ENCODE measurements around the gene CHD6.
A peak's percentile ranks its signal among the peaks of the same experiment; 100 is the strongest.

Gene CHD6

DNA sequence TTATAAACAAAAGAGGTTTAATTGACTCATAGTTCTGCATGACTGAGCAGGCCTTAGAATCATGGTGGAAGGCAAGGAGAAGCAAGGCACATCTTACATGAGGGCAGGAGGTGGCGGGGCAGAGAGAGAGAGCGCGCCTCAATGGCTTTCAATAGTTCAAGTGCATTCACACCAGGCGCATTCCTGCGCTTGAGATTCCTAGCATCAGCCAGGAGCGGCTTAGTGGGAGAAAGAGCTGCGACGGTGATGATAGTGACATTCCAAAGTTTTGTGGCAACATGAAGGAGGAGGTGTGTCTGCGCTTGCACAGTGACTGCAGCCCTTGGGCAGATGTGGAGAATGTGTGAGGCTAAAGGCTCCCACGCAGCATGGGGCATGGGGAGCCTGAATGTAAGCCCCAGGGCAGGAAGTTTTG, 226.6 kb downstream of the CHD6 start:
- H3K4me2 ChIP-seq: no peak overlapping the region
- H4K20me1 ChIP-seq: no peaks in the 10 kb centered on the region
- H3K4me3 ChIP-seq: no peak overlapping the region
- H3K27ac ChIP-seq: no peak overlapping the region
- no peak for TF ChIP-seq Cebpa-rat (IDR thresholded peaks at IDR 0.05)
- peaks cover 0 to 6% (median 0%) of the 10 kb centered on the region in 11 experiments; a peak in 3 of 22 replicates for H3K9me3 ChIP-seq (replicated peaks in 1 of 11)
- H3K4me1 ChIP-seq: peaks cover 6 to 11% (median 9%) of the 10 kb centered on the region in 10 experiments; a peak in 18 of 20 replicates
- no peaks in the 10 kb centered on the region for H3K36me3 ChIP-seq
- H3K9ac ChIP-seq: no peak overlapping the region
- H3K27me3 ChIP-seq: no peaks in the 10 kb centered on the region

DNA sequence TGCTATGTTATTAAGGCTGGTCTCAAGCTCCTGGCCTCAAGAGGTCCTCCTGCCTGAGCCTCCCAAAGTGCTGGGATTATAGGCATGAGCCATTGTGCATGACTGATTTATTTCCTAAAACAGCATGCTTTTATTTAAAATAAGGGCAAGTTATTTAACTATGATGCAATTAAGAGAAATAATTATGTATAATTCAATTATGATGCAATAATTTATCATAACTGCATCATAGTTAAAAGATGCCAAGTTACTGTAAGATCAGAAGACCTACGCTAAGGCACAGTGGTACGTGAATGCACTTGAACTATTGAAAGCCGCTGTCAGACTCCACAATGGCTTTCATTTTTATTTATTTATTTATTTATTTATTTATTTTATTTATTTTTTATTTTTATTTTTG, 227.3 kb downstream of the CHD6 start:
- Histone ChIP-seq H3K4me3 (no peak overlapping the region), H4K20me1 (no peaks in the 10 kb centered on the region), H3K27ac (no peak overlapping the region), H3K9ac (no peak overlapping the region), H3K4me2 (no peak overlapping the region), H3K4me1 (peaks cover 6 to 14% (median 10%) of the 10 kb centered on the region in 10 experiments; a peak in 18 of 20 replicates), H3K36me3 (no peaks in the 10 kb centered on the region), H3K9me3 (replicated peaks in 1 of 11) (peaks cover 0 to 6% (median 0%) of the 10 kb centered on the region in 11 experiments; a peak in 3 of 22 replicates), H3K27me3 (no peaks in the 10 kb centered on the region)
- peak in 5 of 11 experiments; percentile 18 to 79 (median 60); a peak in 9 of 22 replicates for TF ChIP-seq Cebpa-rat (IDR thresholded peaks at IDR 0.05)

DNA sequence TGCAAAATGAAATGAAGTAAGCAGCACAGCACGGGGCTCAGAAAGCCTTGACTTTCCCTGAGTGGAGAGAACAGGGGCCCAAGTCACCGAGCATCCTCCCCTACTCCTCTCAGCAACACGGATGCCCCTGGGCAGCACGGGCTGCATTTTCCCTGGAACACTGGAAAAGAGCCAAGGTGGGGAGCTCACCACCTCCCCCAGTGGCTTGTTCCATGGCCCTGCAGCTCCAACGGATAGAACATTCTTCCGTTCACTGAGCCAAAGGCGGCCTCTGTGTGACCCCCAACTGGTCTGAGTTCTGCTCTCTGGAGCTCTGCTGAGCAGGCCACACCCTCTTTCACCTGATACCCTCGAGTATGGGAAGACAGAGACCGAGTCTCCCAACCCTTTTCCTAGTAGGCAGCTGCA, 230.7 kb downstream of the CHD6 start:
- Histone ChIP-seq H3K4me3 (no peak overlapping the region), H3K27ac (no peak overlapping the region), H3K36me3 (no peaks in the 10 kb centered on the region), H3K27me3 (no peaks in the 10 kb centered on the region), H3K4me2 (peak overlapping the region in 7 of 11 experiments; percentile 27 to 79 (median 61); a peak in 12 of 22 replicates), H3K9me3 (replicated peaks in 1 of 11) (peaks cover 0 to 17% (median 5%) of the 10 kb centered on the region in 11 experiments; a peak in 12 of 22 replicates), H3K9ac (no peak overlapping the region), H3K4me1 (peaks cover 6 to 23% (median 11%) of the 10 kb centered on the region in 10 experiments; a peak in 18 of 20 replicates), H4K20me1 (no peaks in the 10 kb centered on the region)
- TF ChIP-seq Cebpa-rat (IDR thresholded peaks at IDR 0.05): no peak

DNA sequence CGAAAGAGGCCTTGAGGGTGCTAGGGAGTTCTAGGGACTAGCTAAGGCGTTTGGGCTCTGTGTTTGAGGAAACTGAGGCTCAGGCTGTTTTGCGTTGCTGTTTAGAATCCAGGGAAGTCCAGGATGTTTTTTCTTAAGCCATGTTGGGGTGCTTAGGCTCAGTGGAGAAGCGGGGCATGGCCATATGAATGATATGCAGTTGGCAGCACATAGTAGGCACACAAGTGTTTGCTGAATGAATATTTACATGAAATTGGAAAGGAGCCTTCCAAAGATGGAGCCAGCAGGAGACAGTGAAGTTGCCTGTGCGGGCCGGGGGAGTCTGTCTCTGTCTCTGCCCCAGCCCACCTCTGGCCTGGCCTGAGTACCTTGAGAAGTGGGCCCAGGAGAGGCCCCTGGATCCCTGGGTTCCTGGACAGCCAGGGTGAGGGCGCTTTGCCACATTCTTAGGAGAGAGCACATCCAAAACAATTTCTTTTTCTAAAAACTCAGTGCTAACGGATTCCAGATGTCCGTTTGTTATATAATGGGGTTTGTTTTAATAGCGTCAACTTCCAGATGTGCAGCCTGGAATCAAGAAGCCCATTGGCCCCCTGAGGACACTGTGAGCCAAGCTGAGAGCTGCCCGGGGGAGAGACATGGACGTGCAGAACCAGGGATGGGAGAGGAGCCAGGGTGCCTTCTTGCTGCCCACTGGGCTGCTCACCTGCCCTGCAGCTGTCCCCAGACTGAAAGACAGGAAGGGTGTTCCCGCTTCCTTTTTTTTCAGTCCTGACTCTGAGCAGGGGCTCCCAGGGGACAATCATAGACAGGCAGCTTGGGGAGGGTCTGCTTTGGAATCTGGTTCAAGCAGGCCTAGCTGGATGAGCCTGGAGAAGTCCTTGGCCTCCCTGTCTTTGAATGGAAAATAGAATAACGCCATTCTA, 231.4 kb downstream of the CHD6 start:
- TF ChIP-seq Cebpa-rat (IDR thresholded peaks at IDR 0.05): no peak
- Histone ChIP-seq H3K36me3 (no peaks in the 10 kb centered on the region), H3K27me3 (no peaks in the 10 kb centered on the region), H3K4me1 (peaks cover 6 to 30% (median 11%) of the 10 kb centered on the region in 10 experiments; a peak in 18 of 20 replicates), H3K9ac (no peak overlapping the region), H3K27ac (no peak overlapping the region), H4K20me1 (no peaks in the 10 kb centered on the region), H3K9me3 (replicated peaks in 1 of 11) (peaks cover 0 to 16% (median 5%) of the 10 kb centered on the region in 11 experiments; a peak in 12 of 22 replicates), H3K4me2 (peak overlapping the region in 10 of 11 experiments; percentile 15 to 79 (median 40); a peak in 17 of 22 replicates), H3K4me3 (no peak overlapping the region)

DNA sequence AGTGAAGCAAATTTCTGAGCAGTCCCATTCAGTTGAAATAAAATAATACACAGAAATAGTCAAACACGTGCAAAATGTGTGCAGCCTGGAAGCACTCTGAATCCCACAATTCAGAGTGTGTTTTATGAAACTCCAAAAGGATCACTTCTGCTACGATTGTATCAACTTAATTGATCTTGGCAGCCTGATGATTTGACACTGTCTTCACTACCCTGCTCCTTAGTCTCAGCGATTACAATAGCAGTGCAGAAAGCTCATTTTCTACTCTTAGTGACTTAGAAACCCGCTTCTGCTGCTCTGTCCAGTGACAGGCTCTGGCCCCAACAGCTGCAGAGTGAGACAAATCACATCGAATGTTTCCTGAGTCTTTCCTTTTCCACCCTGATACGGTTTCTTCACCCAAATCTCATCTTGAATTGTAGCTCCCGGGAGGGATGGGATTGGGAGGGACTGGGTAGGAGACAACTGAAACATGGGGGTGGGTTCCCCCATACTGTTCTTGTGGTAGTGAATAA, 235.3 kb downstream of the CHD6 start:
- H4K20me1 ChIP-seq: no peaks in the 10 kb centered on the region
- peak overlapping the region in 1 of 11 experiments; percentile 1; a peak in 2 of 22 replicates for H3K27ac ChIP-seq
- peaks cover 24 to 56% (median 35%) of the 10 kb centered on the region in 10 experiments for H3K4me1 ChIP-seq
- no peak overlapping the region for H3K4me3 ChIP-seq
- H3K36me3 ChIP-seq: no peaks in the 10 kb centered on the region
- peak overlapping the region in 3 of 11 experiments; percentile 2 to 28 (median 10); a peak in 5 of 22 replicates for H3K4me2 ChIP-seq
- H3K9me3 ChIP-seq (replicated peaks in 1 of 11): peaks cover 0 to 14% (median 0%) of the 10 kb centered on the region in 11 experiments; a peak in 11 of 22 replicates
- no peaks in the 10 kb centered on the region for H3K27me3 ChIP-seq
- TF ChIP-seq Cebpa-rat (IDR thresholded peaks at IDR 0.05): no peak
- H3K9ac ChIP-seq: no peak overlapping the region

DNA sequence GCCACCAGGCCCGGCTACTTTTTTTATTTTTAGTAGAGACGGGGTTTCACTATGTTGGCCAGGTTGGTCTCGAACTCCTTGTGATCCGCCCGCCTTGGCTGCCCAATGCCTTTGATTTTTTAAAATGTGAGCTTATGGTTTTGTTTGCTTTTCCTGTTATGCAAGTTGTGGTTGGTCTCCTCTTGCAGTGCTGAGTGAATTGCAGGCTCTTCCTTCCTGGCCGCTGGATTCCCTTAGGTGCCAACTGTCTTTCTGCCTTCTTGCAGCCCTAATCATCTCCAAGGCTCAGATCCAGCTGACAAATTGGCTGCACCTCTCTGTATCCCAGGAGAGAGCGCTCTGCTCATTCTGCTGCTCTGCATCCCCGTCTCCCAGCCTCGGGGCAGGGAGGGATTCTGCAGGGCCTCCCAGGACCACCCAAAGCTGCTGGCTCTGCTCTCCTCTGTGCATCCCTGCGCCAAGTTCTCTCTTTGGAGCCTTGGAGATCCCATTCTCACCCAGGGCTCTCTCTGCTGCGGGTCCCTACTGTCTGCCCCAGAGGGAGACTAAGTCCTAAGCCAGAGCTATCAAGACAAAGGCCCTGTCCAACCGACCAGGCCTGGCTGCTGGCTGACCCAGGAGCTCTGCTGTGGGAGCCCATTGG, 237.5 kb downstream of the CHD6 start:
- Histone ChIP-seq H3K9ac (peak overlapping the region in 5 of 11 experiments; percentile 2 to 50 (median 43); a peak in 5 of 22 replicates), H3K9me3 (replicated peaks in 1 of 11) (peaks cover 0 to 14% (median 0%) of the 10 kb centered on the region in 11 experiments; a peak in 11 of 22 replicates), H3K4me1 (peaks cover 18 to 51% (median 30%) of the 10 kb centered on the region in 10 experiments), H4K20me1 (no peaks in the 10 kb centered on the region), H3K27me3 (0 out of 22 replicates have a peak, but pooled peaks cover 0 to 3% (median 0%) of the 10 kb centered on the region in 11 experiments), H3K36me3 (no peaks in the 10 kb centered on the region), H3K4me2 (peak overlapping the region; percentile 68 to 90 (median 84)), H3K27ac (peak overlapping the region in 8 of 11 experiments; percentile 36 to 74 (median 62); a peak in 14 of 22 replicates), H3K4me3 (peak overlapping the region in 4 of 10 experiments; percentile 2 to 48 (median 24); a peak in 4 of 20 replicates)
- peak in 8 of 11 experiments; percentile 56 to 90 (median 80); a peak in 16 of 22 replicates for TF ChIP-seq Cebpa-rat (IDR thresholded peaks at IDR 0.05)

DNA sequence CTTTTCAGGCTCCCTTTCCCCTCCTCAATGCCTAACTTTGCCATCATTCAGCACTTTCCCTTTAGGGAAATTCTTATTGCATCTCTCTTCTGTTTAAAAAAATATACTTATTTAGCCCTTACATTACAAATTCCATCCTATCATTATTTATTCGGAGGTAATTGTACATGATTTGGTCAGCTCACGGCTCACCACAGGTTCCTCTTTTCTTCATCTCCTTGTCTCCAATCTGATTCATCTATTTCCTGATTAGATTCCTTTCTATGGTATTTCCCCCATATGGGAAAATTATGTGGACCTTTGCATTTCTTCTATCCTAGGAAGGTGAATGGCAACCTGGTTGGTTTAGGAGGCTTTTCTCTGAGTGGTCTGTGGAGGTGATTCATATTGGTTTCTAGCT, 238.6 kb downstream of the CHD6 start:
- H3K4me1 ChIP-seq: peaks cover 18 to 51% (median 30%) of the 10 kb centered on the region in 10 experiments
- no peaks in the 10 kb centered on the region for H4K20me1 ChIP-seq
- no peaks in the 10 kb centered on the region for H3K36me3 ChIP-seq
- 0 out of 22 replicates have a peak, but pooled peaks cover 0 to 3% (median 0%) of the 10 kb centered on the region in 11 experiments for H3K27me3 ChIP-seq
- TF ChIP-seq Cebpa-rat (IDR thresholded peaks at IDR 0.05): no peak
- peak overlapping the region; percentile 68 to 90 (median 84); a peak in 21 of 22 replicates for H3K4me2 ChIP-seq
- peak overlapping the region in 3 of 11 experiments; percentile 31 to 63 (median 45); a peak in 3 of 22 replicates for H3K27ac ChIP-seq
- H3K4me3 ChIP-seq: no peak overlapping the region
- H3K9ac ChIP-seq: no peak overlapping the region
- peaks cover 0 to 14% (median 0%) of the 10 kb centered on the region in 11 experiments; a peak in 11 of 22 replicates for H3K9me3 ChIP-seq (replicated peaks in 1 of 11)

DNA sequence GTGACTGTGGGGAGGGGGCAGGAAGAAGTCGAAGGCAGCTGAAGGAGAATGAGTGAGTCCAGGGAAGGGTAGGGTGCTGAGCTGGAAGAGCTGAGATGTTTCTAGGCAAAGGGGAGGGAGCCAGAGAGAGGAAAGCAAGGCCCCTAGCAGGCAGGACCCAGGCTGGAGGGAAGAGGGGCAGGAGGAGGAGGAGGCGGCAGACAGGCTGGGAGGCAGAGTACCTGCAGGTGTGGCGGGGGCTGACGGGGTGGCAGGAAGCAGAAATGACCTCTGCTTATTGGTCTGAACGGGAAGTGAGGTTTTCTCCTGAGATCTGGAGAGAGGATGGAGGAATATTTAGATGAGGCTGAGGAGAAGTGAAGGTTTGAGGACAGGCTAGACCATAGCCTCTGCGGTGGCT, 240.9 kb downstream of the CHD6 start:
- H3K4me3 ChIP-seq: no peak overlapping the region
- no peak overlapping the region for H3K9ac ChIP-seq
- peaks cover 0 to 11% (median 7%) of the 10 kb centered on the region in 11 experiments; a peak in 16 of 22 replicates for H3K9me3 ChIP-seq (replicated peaks in 1 of 11)
- TF ChIP-seq Cebpa-rat (IDR thresholded peaks at IDR 0.05): no peak
- H3K27me3 ChIP-seq: 0 out of 22 replicates have a peak, but pooled peaks cover 0 to 3% (median 0%) of the 10 kb centered on the region in 11 experiments
- peak overlapping the region in 8 of 11 experiments; percentile 8 to 61 (median 38); a peak in 11 of 22 replicates for H3K4me2 ChIP-seq
- H3K36me3 ChIP-seq: no peaks in the 10 kb centered on the region
- peaks cover 18 to 41% (median 30%) of the 10 kb centered on the region in 10 experiments for H3K4me1 ChIP-seq
- peaks cover 0 to 3% (median 0%) of the 10 kb centered on the region in 11 experiments; a peak in 1 of 22 replicates for H4K20me1 ChIP-seq
- no peak overlapping the region for H3K27ac ChIP-seq
